Stomach (tissue), 9 donors: ENCODE measurements around the gene LRGUK. TPM values are rescaled to one million over a fixed set of nuclear protein-coding genes. Genes with fewer than 3 reads are reported as not detected.

Experiments used
- DNase-seq, 2 donors: peaks; one replicate each; pipeline versions ENCODE4 v3.0.0 to v3.0.0-alpha.2; 2013 to 2019
- H3K27ac ChIP-seq, 5 donors: fragments of 200-600 bp in 4 of 5; sonication (generic) in 4 of 5; one replicate each; pipeline ENCODE4 v1.5.1; 2013 to 2019; ENCODE audit warnings: mild to moderate bottlenecking in 1 of 5, moderate library complexity in 1 of 5
- H3K27me3 ChIP-seq, 3 donors: fragments of 200-600 bp; sonication (generic); one replicate each; pipeline ENCODE4 v1.5.1; 2017 to 2019; ENCODE audit warnings: mixed run types in 1 of 3
- H3K36me3 ChIP-seq, 4 donors: fragments of 200-600 bp; sonication (generic); 1 replicate in 3 of 4; 2 replicates in 1 of 4; pipeline ENCODE4 v1.5.1; 2016 to 2019
- H3K4me1 ChIP-seq, 4 donors: fragments of 200-600 bp; sonication (generic); one replicate each; pipeline ENCODE4 v1.5.1; 2016 to 2019
- H3K4me3 ChIP-seq, 4 donors: fragments of 200-600 bp; sonication (generic) in 3 of 4; one replicate each; pipeline ENCODE4 v1.5.1; 2016 to 2019; ENCODE audit warnings: mild to moderate bottlenecking in 1 of 4
- H3K9me3 ChIP-seq, 4 donors: fragments of 200-600 bp; sonication (generic); one replicate each; pipeline ENCODE4 v1.5.1; 2016 to 2019
- EP300 ChIP-seq: sonication (generic); formaldehyde crosslinking; IDR thresholded peaks from one replicate; pipeline ENCODE4 v1.6.1; 2017; ENCODE audit warnings: antibody characterized with exemption
- POLR2A ChIP-seq, 4 donors: fragments of 450-650 bp; IDR thresholded peaks; one replicate each; pipeline ENCODE4 v1.6.1; 2016; ENCODE audit warnings: antibody characterized with exemption in 4 of 4, control low read depth in 2 of 4, mild to moderate bottlenecking in 1 of 4, moderate library complexity in 1 of 4
- POLR2AphosphoS5 ChIP-seq, 3 donors: sonication (generic); formaldehyde crosslinking; IDR thresholded peaks; one replicate each; pipeline ENCODE4 v1.6.1; 2016; ENCODE audit warnings: antibody characterized with exemption in 3 of 3
- WGBS, 5 donors: extraction: QIAGEN DNeasy Blood & Tissue Kit in 3 of 5; methylation state at CpG; one replicate each; pipeline versions ENCODE4 v1.1.5 to v1.1.7; 2013 to 2018; 5-methylcytosine and 5-hydroxymethylcytosine counted together
- intact Hi-C: fragments of 100-400 bp; cut with DNase I; formaldehyde crosslinking; loops from one replicate; pipeline ENCODE4 v1.15.1; 2023; ENCODE audit warnings: low total_unique reads
- polyA plus RNA-seq, 3 donors: library from polyadenylated mRNA; stranded (reverse); fragments of 200-250 nt; gene quantifications; one replicate each; pipeline ENCODE4 v1.2.3, GENCODE V29; 2013
- total RNA-seq, 5 donors: library from RNA; depleted of rRNA; stranded (reverse); fragments of >200 nt; gene quantifications; one replicate each; pipeline versions ENCODE4 v1.1.0 to v1.2.3, GENCODE V29; 2014 to 2016
- TF ChIP-seq, protein P1 (sequence below), 7 experiments: fragments of 450-650 bp in 4 of 7; fragments of 200-600 bp in 3 of 7; sonication (generic) in 3 of 7; IDR thresholded peaks; one replicate each; pipeline ENCODE4 v1.5.1; 2016 to 2019; ENCODE audit warnings: antibody characterized with exemption in 7 of 7, control low read depth in 2 of 7, mild to moderate bottlenecking in 1 of 7
- donor health status: healthy with polysubstance abuse.
- donor health status: Bipolar disorder and iron deficiency.
- donor health status: healthy.

LRGUK gene
- total and polyA plus RNA-seq, 8 donors, result 0.10 to 4.1 (median 1.5) TPM; not detected in 3

DNA sequence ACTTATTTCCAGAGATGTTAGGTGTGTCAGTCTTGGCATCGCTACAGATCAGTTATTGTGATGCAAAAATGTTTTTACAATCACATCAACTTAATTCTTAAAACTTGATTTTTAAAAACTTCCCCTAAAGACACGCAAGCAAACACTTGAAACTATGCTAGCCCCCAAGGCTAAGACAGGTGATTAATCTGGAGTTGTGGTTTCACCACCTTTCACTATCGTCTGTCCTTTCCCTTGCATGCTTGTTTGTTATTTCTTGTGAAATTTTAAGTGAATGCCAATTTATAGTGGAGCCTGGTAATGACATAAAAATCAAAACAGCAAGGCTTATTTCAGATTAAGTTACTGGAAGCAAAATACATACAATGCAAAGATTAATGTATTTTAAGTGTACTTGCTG, 119.2 kb downstream of the LRGUK start:
- DNase-seq, result no peak
- intact Hi-C loops, result no loop called here
- WGBS, 5 donors, result 44 to 56% (median 51%) methylated on average over 3 of the region's 3 CpGs
- no peaks in the 10 kb centered on the region for H3K4me1 ChIP-seq
- H3K9me3 ChIP-seq, result no peaks in the 10 kb centered on the region
- no peak overlapping the region for H3K27ac ChIP-seq
- TF ChIP-seq POLR2A (IDR thresholded peaks at IDR 0.05) (no peak), EP300 (no peak), POLR2AphosphoS5 (IDR thresholded peaks at IDR 0.05) (no peak)
- TF ChIP-seq, protein P1, sequence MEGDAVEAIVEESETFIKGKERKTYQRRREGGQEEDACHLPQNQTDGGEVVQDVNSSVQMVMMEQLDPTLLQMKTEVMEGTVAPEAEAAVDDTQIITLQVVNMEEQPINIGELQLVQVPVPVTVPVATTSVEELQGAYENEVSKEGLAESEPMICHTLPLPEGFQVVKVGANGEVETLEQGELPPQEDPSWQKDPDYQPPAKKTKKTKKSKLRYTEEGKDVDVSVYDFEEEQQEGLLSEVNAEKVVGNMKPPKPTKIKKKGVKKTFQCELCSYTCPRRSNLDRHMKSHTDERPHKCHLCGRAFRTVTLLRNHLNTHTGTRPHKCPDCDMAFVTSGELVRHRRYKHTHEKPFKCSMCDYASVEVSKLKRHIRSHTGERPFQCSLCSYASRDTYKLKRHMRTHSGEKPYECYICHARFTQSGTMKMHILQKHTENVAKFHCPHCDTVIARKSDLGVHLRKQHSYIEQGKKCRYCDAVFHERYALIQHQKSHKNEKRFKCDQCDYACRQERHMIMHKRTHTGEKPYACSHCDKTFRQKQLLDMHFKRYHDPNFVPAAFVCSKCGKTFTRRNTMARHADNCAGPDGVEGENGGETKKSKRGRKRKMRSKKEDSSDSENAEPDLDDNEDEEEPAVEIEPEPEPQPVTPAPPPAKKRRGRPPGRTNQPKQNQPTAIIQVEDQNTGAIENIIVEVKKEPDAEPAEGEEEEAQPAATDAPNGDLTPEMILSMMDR (IDR thresholded peaks at IDR 0.05), result no peak
- H3K36me3 ChIP-seq, result no peaks in the 10 kb centered on the region
- H3K27me3 ChIP-seq, result no peaks in the 10 kb centered on the region
- H3K4me3 ChIP-seq, result no peak overlapping the region

DNA sequence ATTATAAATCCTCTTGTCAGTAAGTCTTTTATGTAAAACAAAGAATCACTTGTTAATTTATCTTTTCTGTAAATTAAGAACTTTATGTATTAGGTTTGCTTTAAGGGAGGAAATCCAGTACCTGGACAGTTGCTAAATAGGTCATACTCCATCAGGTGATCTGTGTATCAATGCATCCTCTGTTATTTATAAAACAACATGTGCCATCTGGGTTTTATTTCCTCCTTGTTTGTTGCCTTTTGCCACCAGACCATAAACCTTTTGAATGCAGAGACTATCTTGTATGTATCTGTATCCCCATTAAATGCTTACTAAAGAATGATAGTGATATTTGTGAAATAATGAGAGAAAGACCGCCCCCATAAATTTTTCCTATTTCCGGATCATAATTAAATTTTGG, 119.6 kb downstream of the LRGUK start:
- TF ChIP-seq EP300, result no peak
- TF ChIP-seq, protein P1 (IDR thresholded peaks at IDR 0.05), result no peak
- TF ChIP-seq POLR2A (IDR thresholded peaks at IDR 0.05), result no peak
- no peak for TF ChIP-seq POLR2AphosphoS5 (IDR thresholded peaks at IDR 0.05)
- Histone ChIP-seq H3K27me3 (no peaks in the 10 kb centered on the region), H3K27ac (no peak overlapping the region), H3K4me3 (no peak overlapping the region), H3K36me3 (no peaks in the 10 kb centered on the region), H3K9me3 (no peaks in the 10 kb centered on the region), H3K4me1 (no peaks in the 10 kb centered on the region)
- intact Hi-C loops, result no loop called here
- 79 to 86% (median 82%) methylated on average over 2 of the region's 2 CpGs for WGBS, 5 donors
- DNase-seq, result no peak

DNA sequence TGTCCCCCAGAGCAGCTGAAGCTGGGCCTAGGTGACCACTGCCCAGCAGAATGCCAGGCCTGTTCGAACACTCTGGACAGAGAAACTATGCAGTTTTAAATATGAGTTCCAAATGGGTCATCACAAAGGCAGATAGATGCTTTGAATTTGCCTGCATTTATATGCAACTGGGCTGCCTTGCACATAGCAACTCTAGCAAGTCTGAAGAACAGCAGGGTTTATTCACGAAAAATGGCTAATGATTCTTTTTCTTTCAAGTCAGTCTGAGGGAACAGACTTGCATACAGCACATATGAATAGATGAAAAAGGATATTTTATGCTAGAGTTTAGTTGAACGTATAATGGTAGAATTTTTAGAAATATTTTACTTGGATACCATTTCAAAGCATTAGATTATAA, 121.1 kb downstream of the LRGUK start:
- DNase-seq, result no peak
- Histone ChIP-seq H3K27me3 (no peaks in the 10 kb centered on the region), H3K9me3 (no peaks in the 10 kb centered on the region), H3K36me3 (no peaks in the 10 kb centered on the region), H3K27ac (no peak overlapping the region), H3K4me1 (no peaks in the 10 kb centered on the region), H3K4me3 (no peak overlapping the region)
- TF ChIP-seq POLR2A (IDR thresholded peaks at IDR 0.05), result no peak
- no peak for TF ChIP-seq POLR2AphosphoS5 (IDR thresholded peaks at IDR 0.05)
- no peak for TF ChIP-seq EP300
- TF ChIP-seq, protein P1 (IDR thresholded peaks at IDR 0.05), result no peak
- intact Hi-C loops, result no loop called here
- WGBS, 5 donors, result 81 to 88% (median 85%) methylated on average over 3 of the region's 3 CpGs

DNA sequence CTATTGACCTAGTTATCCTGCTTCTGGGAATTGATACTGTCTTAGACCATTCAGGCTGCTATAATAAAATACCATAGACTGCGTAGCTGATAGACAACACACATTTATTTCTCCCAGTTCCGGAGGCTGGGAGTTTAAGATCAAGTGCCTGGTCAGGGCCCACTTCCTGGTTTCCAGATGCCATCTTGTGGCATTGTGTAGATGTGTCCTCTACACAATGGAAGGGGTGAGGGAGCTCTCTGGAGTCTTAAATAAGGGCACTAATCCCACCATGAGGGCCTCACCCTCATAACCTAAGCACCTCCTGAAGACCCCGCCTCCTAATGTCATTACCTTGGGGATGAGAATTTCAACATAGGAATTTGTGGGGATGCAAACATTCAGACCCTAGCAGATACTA, 127.2 kb downstream of the LRGUK start:
- DNase-seq, result no peak
- H3K4me1 ChIP-seq, result no peaks in the 10 kb centered on the region
- H3K36me3 ChIP-seq, result no peaks in the 10 kb centered on the region
- no peaks in the 10 kb centered on the region for H3K9me3 ChIP-seq
- H3K27me3 ChIP-seq, result no peaks in the 10 kb centered on the region
- intact Hi-C loops, result no loop called here
- TF ChIP-seq POLR2AphosphoS5 (IDR thresholded peaks at IDR 0.05) (no peak), EP300 (no peak), POLR2A (IDR thresholded peaks at IDR 0.05) (no peak)
- TF ChIP-seq, protein P1 (IDR thresholded peaks at IDR 0.05), result no peak
- H3K27ac ChIP-seq, result no peak overlapping the region
- H3K4me3 ChIP-seq, result no peak overlapping the region
- 92 to 97% (median 96%) methylated on average over 3 of the region's 3 CpGs for WGBS, 5 donors
